Myocyte (in vitro differentiated cells): ENCODE measurements around the gene GNB1L. TPM values are rescaled to one million over a fixed set of nuclear protein-coding genes. Genes with fewer than 3 reads are reported as not detected.
"Not testable (repeated sequence)": the region's sequence is repeated elsewhere in the genome, so short reads cannot be mapped to it uniquely, and the experiment has no call there.

ENCODE experiments used
- DNase-seq: peaks from one replicate; pipeline ENCODE4 v3.0.0-alpha.2; 2012; ENCODE audit warnings: low read depth
- total RNA-seq: library from RNA; depleted of rRNA; stranded (reverse); fragments of >200 nt; gene quantifications from 2 replicates; pipeline ENCODE4 v1.2.3, GENCODE V29; 2014

Gene GNB1L
- total RNA-seq, 1 donor from 2014 or later, result 6.9 TPM

DNA sequence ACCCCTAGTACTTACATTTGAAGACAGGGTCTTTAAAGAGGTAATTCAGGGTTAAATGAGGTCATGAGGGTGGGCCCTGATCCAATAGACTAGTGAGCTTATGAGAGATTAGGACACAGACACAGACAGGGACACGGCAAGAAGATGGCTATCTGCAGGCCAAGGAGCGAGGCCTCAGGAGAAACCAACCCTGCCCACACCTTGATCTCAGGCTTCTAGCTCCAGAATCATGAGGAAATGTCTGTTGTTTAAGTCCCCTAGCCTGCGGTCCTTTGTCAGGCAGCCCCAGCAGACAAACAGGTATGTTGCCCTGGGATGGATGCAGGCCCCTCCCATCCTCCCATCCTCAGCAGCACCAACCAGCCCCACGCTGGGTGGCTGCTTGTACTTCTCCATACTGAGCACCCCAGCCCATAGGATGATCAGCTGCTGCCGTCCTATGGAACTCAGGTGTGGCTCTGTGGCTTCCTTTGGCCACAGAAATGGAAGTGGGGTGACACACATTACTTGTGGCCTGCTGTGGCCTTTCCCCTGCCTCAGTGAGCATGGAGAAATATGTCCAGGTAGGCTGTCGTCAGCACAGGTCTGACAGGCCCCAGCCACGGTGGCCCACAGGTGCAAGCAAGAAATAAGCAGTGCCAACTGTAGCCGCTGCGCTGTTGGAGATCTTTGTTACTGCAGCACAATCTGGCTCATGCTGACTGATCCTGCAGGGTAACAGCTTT, 7.9 kb downstream of the GNB1L start:
- DNase-seq, result no peak

DNA sequence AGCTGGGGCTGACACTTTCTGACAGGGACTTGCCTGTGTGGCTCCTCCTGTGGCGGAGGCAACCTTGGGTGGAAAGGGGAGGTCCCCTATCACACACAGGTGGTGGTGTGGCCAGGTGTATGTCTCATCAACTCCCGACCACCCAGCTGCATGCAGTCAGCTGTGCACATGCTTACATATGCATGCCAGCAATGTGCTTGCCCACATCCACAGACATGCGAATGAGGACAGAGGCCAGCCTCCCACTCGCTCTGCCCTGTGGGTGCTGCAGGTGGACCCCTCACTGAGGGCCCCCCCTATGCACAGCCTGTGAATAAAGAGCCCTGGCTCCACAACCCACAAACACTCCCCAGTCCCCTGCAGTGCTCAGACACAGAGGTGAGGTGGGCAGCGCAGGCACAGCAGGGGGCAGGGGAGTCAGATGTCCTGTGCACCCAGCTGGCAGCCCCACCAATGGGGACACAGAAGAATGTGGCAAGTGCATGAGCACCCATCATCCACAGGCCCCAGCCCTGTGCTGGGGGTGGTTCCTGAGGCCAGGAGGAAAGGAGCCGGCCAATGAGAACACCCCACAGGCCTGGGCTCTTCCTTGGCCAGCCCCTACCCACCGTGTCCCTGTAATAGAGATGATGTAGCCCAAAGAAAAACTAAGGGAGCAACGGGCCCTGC, 9.5 kb downstream of the GNB1L start:
- DNase-seq, result no peak

DNA sequence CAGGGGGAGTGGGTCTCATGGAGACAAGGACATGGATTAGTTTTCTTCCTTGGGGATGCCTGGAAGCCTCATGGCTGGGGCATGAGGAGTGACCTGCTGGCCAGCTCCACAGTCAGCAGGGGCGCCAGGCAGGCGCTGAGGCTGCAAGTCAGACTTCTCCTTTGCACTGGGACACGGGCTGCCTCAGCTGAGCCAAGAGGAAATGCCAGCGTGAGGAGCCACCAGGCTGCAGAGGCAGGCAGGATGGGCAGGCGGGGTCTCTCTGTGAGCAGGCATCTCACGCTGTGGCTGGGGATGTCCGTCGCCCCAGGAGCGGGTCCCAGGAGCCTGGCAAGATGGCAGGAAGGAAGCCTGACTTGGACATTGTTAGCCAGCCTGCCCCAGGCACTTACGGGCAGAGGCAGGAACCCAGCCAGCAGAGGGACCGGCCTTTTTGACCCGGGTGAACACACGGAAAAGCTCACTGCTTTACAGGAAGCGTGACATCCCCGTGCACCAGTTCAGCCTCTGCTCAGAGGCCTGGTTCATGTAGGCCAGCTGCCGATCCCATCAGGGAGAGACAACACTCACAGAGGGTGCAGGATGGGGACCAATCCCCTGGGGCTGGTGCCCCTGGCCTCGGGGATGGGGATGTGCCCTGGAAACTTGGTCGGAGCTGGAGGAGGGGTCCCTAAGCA, 10.2 kb downstream of the GNB1L start:
- peak; percentile 61 for DNase-seq

DNA sequence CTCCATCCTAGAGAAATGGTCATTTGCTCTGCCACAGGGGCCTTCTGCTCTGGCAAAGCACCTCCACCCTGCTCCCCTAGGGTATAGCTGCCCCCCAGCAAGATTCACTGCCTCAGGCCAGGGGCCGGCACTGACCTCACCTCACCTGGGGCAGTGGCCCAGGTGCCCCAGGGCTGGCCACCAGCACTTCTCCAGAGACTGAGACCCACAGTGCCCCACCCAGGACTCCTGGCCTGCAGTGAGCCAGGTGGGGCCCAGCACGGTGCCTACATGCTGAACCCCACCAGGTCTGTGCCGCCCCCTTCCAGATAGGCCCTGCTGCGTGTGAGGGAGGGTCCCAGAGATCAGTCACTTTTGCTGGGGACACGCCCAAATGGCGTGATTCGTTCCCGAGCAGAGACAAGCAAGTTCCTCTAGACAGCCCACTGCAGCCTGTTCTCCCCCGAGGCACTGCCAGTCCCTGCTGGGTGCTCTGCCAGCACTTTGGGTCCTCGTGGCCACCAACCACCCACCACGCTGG, 10.8 kb downstream of the GNB1L start:
- DNase-seq, result no peak

DNA sequence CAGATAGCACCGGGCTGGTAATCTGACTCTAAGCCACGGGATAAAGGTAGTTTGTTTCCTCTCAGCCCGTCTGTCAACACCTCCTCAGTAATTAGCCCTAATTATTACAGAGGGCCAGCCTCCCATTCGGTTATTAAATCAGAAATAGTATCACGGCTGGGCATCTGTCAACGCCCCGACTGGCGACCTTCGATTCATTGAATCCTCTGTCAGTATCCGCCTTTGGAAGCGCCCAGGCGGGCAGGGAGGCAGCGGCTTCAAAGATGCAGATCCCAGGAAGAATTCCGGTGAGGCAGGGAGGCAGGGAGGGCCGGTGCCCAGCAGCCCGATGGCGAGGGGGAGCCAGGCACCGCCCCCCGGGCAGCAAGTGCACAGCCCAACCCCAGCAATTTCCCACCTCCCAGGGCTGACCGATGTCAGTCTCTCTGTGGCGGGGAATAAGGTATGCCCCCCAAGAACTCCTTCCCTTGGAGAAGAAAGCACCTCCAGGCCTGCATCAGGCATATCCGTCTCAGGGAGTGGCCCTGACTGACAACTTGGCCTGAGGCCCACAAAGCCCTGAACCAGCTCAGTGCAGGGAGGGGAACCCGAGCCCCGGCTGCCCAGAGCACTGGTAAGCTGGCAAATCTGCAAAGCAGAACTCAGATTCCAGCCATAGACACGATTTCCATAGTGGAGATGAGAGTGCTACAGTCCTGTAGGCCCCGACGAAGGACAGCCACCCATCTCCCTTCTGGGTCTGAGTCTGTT, 11.4 kb downstream of the GNB1L start:
- no peak for DNase-seq

DNA sequence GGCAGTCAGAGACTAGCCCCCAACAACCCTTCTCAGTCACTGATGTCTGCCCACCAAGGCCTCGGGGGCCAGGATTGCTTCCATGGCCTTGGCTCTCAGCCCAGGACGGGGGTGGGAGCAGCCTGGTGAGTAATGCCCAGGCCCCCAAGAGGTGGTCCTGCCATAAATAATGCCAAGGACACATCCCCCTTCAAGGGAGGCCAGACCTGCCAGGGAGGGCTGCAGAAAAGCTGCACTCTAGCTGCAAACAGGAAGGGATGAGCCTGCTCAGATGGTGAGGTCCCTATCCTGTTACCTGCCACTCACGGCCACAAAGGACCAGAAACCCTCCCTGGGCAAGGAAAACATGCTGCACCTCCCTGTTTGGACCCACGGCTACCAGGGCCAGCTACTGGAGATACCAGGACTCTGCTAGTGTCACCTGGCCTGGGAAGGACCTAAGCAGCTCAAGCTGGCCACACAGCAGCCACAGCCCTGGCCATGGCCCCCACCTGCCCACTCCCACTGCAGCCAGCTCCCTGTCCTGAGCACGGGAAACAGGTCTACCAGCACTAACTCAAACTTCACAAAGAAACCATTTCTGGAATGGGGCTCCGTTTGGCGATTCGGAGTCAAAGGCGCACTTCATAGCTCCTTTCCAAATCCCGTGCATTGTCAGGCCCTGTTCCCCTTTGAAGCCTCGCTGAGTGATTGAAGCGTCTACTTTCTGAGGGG, 12.1 kb downstream of the GNB1L start:
- DNase-seq, result no peak

DNA sequence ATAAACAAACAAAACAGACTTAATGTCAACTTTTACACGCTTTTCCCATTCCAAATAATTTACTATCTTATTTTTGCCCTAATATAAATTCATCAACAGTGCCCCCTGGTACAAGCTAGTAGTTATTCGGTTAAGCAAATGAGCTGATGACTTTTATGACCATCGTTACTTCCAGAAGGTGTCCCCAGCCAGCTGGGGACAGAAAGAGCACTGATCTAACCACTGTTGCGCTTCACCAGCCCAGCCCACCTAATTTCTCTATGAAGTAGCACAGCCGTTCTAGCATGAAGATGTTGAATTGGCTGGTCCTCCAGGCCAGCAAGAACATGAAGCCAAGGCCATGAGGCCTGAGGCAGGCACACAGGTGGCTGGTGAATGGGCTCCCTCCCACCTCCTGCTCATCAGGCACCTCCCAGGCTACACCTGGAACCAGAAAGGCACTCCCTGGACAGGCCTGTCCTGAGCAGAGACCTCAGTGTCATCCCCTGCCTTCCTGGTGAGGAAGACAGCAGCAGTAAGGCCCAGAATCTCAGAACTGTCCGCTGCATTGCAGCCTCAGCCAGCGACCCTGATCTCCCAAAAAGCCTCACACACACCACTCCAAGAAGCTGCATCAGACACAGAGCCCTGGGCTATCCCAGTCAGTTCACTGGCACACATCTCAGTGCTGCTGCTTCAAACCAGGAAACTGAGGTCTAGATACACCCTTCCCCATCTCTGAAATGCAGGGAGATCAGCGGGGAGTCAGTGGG, 12.9 kb downstream of the GNB1L start:
- DNase-seq, result no peak

DNA sequence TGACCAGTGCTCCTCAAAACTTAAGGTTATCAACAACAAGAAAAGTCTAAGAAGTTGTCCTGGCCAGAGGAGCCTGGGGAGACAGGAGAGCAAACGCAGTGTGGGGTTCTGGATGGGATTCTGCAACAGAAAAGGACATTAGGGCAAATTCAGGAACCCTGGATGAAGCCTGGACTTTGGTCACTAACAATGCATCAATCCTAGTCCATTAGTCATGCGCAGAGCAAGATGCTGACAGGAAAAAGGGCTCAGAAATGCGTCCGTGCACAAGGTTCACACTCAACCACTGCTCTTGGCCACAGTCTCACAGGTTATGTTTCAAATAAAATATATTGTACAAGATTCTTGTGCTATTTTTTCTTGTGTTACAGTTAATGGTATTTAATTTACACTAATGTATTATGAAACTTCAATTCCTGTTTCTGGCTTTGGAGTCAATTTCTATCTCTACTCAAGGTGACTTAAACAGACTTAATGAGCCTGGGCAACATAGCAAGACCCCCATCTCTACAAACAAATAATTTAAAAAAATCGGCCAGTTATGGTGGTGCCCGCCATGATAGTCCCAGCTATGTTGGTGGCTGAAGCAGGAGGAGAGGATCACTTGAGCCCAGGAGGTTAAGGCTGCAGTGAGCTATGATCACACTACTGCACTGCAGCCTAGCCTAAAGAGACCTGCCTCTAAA, 13.6 kb downstream of the GNB1L start:
- no peak for DNase-seq

DNA sequence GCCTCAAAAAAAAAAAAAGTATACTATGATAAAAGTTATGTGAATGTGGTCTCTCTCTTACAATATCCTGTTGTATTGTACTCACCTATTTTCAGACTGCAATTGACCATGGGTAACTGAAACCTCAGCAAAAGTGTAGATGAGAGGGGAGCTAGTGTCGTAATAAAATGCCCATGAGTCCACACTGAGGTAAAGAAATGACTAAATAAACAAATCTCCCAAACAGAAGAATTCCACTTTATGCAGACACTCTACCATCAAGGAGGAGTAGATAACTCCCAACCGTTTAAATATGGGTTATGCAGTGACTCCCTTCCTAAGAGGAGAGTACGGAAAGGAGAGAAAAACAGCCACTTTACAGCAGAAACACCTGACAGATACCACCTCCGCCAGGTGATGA, 14.6 kb downstream of the GNB1L start:
- no peak for DNase-seq

DNA sequence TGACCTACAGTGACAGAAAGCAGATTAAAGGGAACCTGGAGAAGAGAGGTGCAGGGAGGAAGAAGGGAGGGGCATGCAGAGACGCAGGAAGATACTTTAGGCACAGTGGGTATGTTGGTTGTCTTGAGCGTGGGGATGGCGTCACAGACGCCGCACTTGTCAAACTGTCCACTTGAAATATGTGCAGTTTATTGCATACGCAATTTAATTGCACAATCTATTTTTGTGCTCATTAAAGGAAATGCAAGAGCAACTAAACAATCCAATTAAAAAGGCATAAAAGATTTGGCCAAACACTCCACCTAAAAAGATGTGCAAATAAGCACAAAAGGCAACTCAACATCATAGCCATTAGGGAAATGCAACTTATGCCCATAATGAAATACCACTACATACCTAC, 16.8 kb downstream of the GNB1L start:
- no peak for DNase-seq

DNA sequence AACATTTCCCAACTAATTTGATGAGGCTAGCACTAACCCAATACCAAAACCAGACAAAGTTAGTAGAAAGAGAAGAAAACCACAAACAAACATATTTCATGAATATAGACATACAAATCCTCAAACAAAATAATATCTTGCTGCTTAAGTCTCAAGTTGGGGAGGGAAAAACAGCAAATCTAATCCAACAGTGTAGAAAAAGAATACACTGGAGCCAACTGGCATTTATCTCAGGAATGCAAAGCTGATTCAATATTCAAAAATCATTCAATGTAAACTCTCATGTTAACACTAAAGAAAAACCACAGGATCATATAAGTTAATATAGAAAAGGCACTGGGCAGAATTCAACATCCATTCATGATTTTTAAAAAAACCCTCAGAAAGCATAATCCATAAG, 18.2 kb downstream of the GNB1L start:
- DNase-seq, result no peak

DNA sequence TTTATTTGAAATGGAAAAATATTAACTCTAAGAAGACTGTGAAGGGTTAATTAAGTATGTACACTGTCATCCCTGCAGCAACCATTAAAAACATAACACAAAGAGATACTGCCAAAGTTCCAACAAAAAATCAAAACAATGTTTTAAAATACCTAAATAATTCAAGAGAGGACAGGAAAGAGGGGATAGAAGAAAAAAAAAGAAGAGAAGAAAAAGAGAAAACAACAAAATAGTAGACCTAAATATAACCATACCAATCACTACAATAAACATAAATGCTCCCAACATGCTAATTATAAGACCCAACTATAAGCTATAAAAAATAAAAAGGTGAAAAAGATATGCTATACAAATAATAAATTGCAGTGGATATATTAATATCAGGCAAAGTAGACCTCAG, 20.1 kb downstream of the GNB1L start:
- no peak for DNase-seq

DNA sequence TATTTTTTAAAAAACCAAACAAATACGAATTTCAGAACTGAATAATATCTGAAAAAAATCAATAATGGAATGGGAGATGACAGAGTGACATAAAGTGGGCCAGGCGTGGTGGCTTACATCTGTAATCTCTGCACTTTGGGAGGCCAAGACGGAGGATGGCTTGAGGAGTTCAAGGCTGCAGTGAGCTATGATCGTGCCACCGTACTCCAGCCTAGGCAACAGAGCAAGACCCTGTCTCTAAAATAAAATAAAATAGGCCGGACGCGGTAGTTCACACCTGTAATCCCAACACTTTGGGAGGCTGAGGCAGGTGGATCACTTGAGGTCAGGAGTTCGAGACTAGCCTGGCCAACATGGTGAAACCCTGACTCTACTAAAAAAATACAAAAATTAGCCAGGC, 21.3 kb downstream of the GNB1L start:
- DNase-seq, result not testable (repeated sequence)

DNA sequence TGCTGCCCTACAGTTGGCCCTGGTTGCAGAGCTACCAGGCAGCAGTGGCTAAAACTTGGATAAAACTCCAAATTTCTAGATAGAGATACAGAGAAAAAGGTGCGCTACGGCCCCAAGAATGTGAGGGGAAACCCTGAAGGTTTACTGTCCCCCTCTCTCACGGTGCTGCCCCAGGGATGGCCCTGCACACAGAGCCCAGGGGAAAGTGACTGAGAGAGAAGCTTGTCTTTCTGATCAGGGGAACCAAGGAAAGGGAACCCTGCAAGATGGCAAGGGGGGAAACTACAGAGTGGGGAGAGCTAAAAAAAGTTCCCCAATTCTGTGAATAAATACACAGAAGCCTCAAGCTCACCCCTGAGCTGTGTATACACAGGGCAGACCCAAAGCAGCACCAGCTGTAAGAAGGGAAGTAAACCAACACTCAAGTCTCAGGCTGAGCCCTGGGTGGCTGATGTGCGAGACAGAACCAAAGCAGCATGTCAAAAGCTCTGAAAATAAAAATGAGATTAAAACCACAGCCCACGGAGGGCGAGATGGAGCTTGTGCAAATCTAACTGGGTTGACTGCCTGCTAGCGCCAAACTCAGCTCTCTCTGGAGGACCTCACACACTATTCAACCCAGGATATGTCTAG, 22.1 kb downstream of the GNB1L start:
- DNase-seq, result peak; percentile 61

DNA sequence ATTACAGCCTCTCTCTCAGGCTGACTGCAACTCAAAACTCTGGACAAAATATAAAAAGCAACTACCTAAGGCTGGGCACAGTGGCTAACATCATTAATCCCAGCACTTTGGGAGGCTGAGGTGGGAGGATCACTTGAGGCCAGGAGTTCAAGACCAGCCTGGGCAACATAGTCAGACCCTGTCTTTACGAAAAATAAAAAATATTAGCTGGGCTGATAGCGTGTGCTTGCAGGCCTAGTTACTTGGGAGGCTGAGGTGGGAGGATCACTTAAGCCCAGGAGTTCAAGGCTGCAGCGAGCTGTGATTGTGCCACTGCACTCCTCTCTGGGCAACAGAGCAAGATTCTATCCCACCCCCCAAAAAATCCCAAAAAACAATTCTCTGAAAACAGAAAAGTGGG, 22.7 kb downstream of the GNB1L start:
- DNase-seq, result not testable (repeated sequence)

DNA sequence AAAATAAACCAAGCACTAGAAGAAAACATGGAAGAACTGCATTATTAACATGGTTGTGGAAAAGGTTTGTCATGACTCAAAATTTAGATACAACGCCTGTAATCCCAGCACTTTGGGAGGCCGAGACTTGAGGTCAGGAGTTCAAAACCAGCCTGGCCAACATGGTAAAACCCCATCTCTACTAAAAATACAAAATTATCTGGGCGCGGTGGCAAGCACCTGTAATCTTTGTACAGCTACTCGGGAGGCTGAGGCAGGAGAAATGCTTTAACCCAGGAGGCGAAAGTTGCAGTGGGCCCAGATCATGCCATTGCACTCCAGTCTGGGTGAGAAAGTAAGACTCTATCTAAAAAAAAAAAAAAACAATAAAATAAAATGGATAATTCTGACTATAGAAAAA, 23.7 kb downstream of the GNB1L start:
- no peak for DNase-seq

DNA sequence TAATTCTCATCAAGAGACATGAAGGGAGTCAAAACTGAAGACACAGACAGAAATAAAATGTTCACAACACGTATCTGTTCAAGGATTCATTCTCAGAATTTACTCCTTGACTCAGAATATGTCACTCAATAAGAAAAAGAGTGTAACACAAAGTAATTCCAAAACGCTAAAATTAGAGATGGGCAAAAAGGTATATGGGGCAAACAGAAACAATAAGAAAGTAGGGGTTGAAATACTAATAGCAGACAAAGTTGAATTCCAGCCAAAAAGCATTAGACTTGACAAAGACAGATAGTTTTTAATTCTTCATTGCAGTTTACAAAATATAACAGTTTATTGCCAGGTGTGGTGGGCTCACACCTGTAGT, 26.7 kb downstream of the GNB1L start:
- no peak for DNase-seq

DNA sequence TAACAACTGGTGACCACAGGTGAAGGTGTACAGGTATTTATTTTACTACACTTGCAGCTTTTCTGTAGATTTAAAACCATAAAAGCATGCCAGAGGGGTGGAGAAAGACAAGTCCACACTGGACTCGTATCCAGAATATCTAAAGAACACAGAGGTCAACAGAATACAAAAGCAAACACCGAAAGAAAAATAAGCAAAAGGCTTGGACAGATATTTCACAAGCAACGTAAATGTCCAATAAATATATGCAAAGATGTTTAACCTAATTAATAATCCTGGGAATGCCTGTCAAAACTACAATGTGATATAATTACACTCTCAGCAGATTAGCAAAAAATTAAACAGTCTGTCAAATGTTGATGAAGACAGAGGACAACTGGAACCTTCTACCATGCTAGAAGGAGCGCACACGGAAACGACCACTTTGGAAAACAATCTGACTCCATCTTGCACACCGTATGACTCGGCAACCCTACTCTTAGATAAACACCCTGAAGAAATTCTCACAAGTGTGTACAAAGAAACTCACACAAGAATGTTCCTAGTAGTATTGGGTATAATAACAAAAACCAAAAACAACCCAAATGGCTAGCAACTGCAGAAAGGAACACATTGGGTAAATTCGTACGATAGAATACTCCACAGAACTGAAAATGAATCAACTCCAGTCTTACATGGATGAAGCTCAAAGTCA, 27.2 kb downstream of the GNB1L start:
- DNase-seq, result no peak

DNA sequence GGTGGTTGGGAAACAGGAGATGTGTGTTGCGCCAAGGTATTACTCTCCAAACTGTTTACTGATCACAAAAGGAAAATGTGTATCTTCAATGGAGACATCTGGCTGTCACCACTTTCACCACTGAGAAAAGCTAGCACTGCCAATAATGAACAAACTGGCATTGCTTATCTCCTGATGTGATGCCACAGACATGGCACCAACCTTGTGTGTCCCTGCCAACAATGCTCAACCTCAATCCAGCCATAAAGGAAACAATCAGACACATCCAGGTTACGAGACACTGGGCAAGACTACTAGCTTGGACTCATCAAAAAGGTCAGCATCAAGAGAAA, 28.1 kb downstream of the GNB1L start:
- DNase-seq, result no peak
